CD4-positive, CD25-positive, alpha-beta regulatory T cell (primary cell): ENCODE measurements around the gene HOTAIR. TPM values are rescaled to one million over a fixed set of nuclear protein-coding genes. Genes with fewer than 3 reads are reported as not detected.
A peak's percentile ranks its signal among the peaks of the same experiment; 100 is the strongest.

ENCODE experiments used
- ATAC-seq, 2 donors: fragments of 150-1000 bp; cut with Tn5 transposase; one replicate each; pipeline ENCODE4 v1.10.0; 2021; ENCODE audit warnings: low read depth in 2 of 2, moderate number of reproducible peaks in 2 of 2, moderate library complexity in 1 of 2
- DNase-seq, 3 donors: peaks; one replicate each; pipeline versions ENCODE4 v3.0.0 to v3.0.0-alpha.2; 2012 to 2022; ENCODE audit warnings: mixed read lengths in 1 of 3
- H3K27ac ChIP-seq: one replicate; pipeline ENCODE4 v1.7.0; 2013; ENCODE audit warnings: mild to moderate bottlenecking, low read length; ENCODE audit not compliant: insufficient read depth, poor library complexity, severe bottlenecking
- H3K27me3 ChIP-seq: one replicate; pipeline ENCODE4 v1.7.0; 2013; ENCODE audit warnings: low read length; ENCODE audit not compliant: control insufficient read depth, insufficient read depth
- H3K36me3 ChIP-seq: one replicate; pipeline ENCODE4 v1.7.0; 2013; ENCODE audit warnings: mild to moderate bottlenecking, low read length, moderate library complexity; ENCODE audit not compliant: control insufficient read depth, insufficient read depth
- H3K4me1 ChIP-seq: 2 replicates; pipeline ENCODE4 v1.7.0; 2013; ENCODE audit warnings: mild to moderate bottlenecking, low read length; ENCODE audit not compliant: insufficient read depth, control insufficient read depth, poor library complexity, severe bottlenecking
- H3K4me3 ChIP-seq: one replicate; pipeline ENCODE4 v1.7.0; 2013; ENCODE audit warnings: low read depth, mild to moderate bottlenecking, low read length, moderate library complexity
- H3K9me3 ChIP-seq, 2 experiments: 1 replicate in 1 of 2; 2 replicates in 1 of 2; pipeline ENCODE4 v1.7.0; 2013; ENCODE audit warnings: low read length in 2 of 2, mild to moderate bottlenecking in 1 of 2, moderate library complexity in 1 of 2; ENCODE audit not compliant: control insufficient read depth in 2 of 2
- H3K27ac Mint-ChIP-seq, 3 donors: one replicate each; pipeline ENCODE4 v1.8.0; 2020 to 2022; ENCODE audit warnings: mild to moderate bottlenecking in 3 of 3, mixed read lengths in 3 of 3, moderate library complexity in 2 of 3
- H3K27me3 Mint-ChIP-seq: one replicate; pipeline ENCODE4 v1.8.0; 2022; ENCODE audit warnings: mild to moderate bottlenecking, mixed read lengths
- H3K36me3 Mint-ChIP-seq: one replicate; pipeline ENCODE4 v1.8.0; 2020; ENCODE audit warnings: mixed read lengths
- H3K4me1 Mint-ChIP-seq, 4 donors: one replicate each; pipeline ENCODE4 v1.8.0; 2020 to 2022; ENCODE audit warnings: mixed read lengths in 4 of 4, mild to moderate bottlenecking in 1 of 4
- H3K4me3 Mint-ChIP-seq, 4 donors: one replicate each; pipeline ENCODE4 v1.8.0; 2020 to 2022; ENCODE audit warnings: mild to moderate bottlenecking in 4 of 4, mixed read lengths in 4 of 4, moderate library complexity in 3 of 4
- H3K9me3 Mint-ChIP-seq, 7 donors: one replicate each; pipeline ENCODE4 v1.8.0; 2020 to 2022; ENCODE audit warnings: mixed read lengths in 7 of 7, mild to moderate bottlenecking in 3 of 7, moderate library complexity in 2 of 7
- polyA plus RNA-seq, 4 donors: library from polyadenylated mRNA; unstranded; fragments of 300-500 nt; fragmentation: Illumina TruSeq; gene quantifications; one replicate each; pipeline ENCODE4 v1.2.3, GENCODE V29; 2021
- total RNA-seq: library from RNA; stranded (reverse); gene quantifications from one replicate; pipeline ENCODE4 v1.2.3, GENCODE V29; 2022

The HOTAIR gene
- total and polyA plus RNA-seq, 5 donors from 2014 or later = not detected

GRCh38 chr12:53985692-53985993, 10.9 kb upstream of the HOTAIR start:
- H3K27ac ChIP-seq = no peak overlapping the region
- no peak for DNase-seq
- no peaks in the 10 kb centered on the region for H3K36me3 ChIP-seq
- H3K27me3 ChIP-seq = peaks cover 57% of the 10 kb centered on the region
- no peak for ATAC-seq
- no peak overlapping the region for H3K4me3 ChIP-seq
- peaks cover 0 to 5% of the 10 kb centered on the region in 2 experiments for H3K9me3 ChIP-seq
- H3K27me3 Mint-ChIP-seq = peaks cover 96% of the 10 kb centered on the region
- H3K27ac Mint-ChIP-seq = no peak overlapping the region
- H3K4me1 Mint-ChIP-seq = peaks cover 20 to 66% (median 34%) of the 10 kb centered on the region in 4 donors
- no peaks in the 10 kb centered on the region for H3K36me3 Mint-ChIP-seq
- peaks cover 30% of the 10 kb centered on the region for H3K4me1 ChIP-seq
- H3K9me3 Mint-ChIP-seq = peaks cover 0 to 8% (median 0%) of the 10 kb centered on the region in 7 donors
- H3K4me3 Mint-ChIP-seq = peak overlapping the region; percentile 56 to 86 (median 69)

GRCh38 chr12:53984901-53985691, 10.3 kb upstream of the HOTAIR start, which contains the start of gene HOXC10:
HOXC10 (plus strand) TSS chr12:53985146; CDS start chr12:53985260, 114 bp downstream.
- ATAC-seq (peak; percentile 29 to 41), DNase-seq (peak; percentile 49 to 84 (median 52))
- no peaks in the 10 kb centered on the region for H3K36me3 Mint-ChIP-seq
- Histone ChIP-seq H3K4me3 (no peak within 1 kb of the TSS), H3K4me1 (peaks cover 30% of the 10 kb centered on the region), H3K36me3 (no peaks in the 10 kb centered on the region), H3K9me3 (peaks cover 0 to 5% of the 10 kb centered on the region in 2 experiments), H3K27ac (no peak within 1 kb of the TSS), H3K27me3 (peaks cover 58% of the 10 kb centered on the region)
- peaks cover 0 to 9% (median 0%) of the 10 kb centered on the region in 7 donors for H3K9me3 Mint-ChIP-seq
- peak within 1 kb of the TSS; percentile 56 to 86 (median 76) for H3K4me3 Mint-ChIP-seq
- H3K4me1 Mint-ChIP-seq = peaks cover 16 to 62% (median 32%) of the 10 kb centered on the region in 4 donors
- peak within 1 kb of the TSS in 1 of 3 donors; percentile 63 for H3K27ac Mint-ChIP-seq
- H3K27me3 Mint-ChIP-seq = peaks cover 96% of the 10 kb centered on the region

- Histone ChIP-seq H3K9me3 (peaks cover 0 to 5% of the 10 kb centered on the region in 2 experiments), H3K36me3 (no peaks in the 10 kb centered on the region), H3K27me3 (peaks cover 57% of the 10 kb centered on the region), H3K27ac (no peak overlapping the region), H3K4me3 (no peak overlapping the region), H3K4me1 (peaks cover 25% of the 10 kb centered on the region)
- Mint-ChIP-seq H3K4me1 (peaks cover 8 to 52% (median 24%) of the 10 kb centered on the region in 4 donors), H3K4me3 (peak overlapping the region in 2 of 4 donors; percentile 29 to 75), H3K9me3 (peaks cover 0 to 17% (median 0%) of the 10 kb centered on the region in 7 donors), H3K27ac (peak overlapping the region in 1 of 3 donors; percentile 63), H3K27me3 (peaks cover 96% of the 10 kb centered on the region), H3K36me3 (no peaks in the 10 kb centered on the region)
- ATAC-seq (no peak), DNase-seq (no peak)
Observed at GRCh38 chr12:53983950-53984572, 9.3 kb upstream of the HOTAIR start.

- Histone ChIP-seq H3K9me3 (peaks cover 0 to 5% of the 10 kb centered on the region in 2 experiments), H3K4me3 (no peak overlapping the region), H3K27me3 (peaks cover 58% of the 10 kb centered on the region), H3K4me1 (peaks cover 20% of the 10 kb centered on the region), H3K27ac (no peak overlapping the region), H3K36me3 (no peaks in the 10 kb centered on the region)
- no peaks in the 10 kb centered on the region for H3K36me3 Mint-ChIP-seq
- peaks cover 96% of the 10 kb centered on the region for H3K27me3 Mint-ChIP-seq
- peaks cover 5 to 49% (median 21%) of the 10 kb centered on the region in 4 donors for H3K4me1 Mint-ChIP-seq
- peak overlapping the region in 3 of 4 donors; percentile 24 to 75 (median 36) for H3K4me3 Mint-ChIP-seq
- H3K27ac Mint-ChIP-seq = peak overlapping the region in 1 of 3 donors; percentile 63
- no peak for DNase-seq
- ATAC-seq = no peak
- peaks cover 0 to 17% (median 0%) of the 10 kb centered on the region in 7 donors for H3K9me3 Mint-ChIP-seq
Observed at GRCh38 chr12:53983568-53983949, 8.8 kb upstream of the HOTAIR start.

GRCh38 chr12:53982648-53983567, 8.2 kb upstream of the HOTAIR start:
- peaks cover 55% of the 10 kb centered on the region for H3K27me3 ChIP-seq
- ATAC-seq (no peak), DNase-seq (no peak)
- peak overlapping the region in 3 of 4 donors; percentile 24 to 86 (median 36) for H3K4me3 Mint-ChIP-seq
- H3K27me3 Mint-ChIP-seq = peaks cover 94% of the 10 kb centered on the region
- no peaks in the 10 kb centered on the region for H3K36me3 ChIP-seq
- peaks cover 5 to 50% (median 17%) of the 10 kb centered on the region in 4 donors for H3K4me1 Mint-ChIP-seq
- peaks cover 0 to 5% of the 10 kb centered on the region in 2 experiments for H3K9me3 ChIP-seq
- H3K27ac ChIP-seq = no peak overlapping the region
- H3K4me1 ChIP-seq = peaks cover 21% of the 10 kb centered on the region
- H3K4me3 ChIP-seq = no peak overlapping the region
- H3K9me3 Mint-ChIP-seq = peaks cover 0 to 17% (median 0%) of the 10 kb centered on the region in 7 donors
- H3K27ac Mint-ChIP-seq = peak overlapping the region in 2 of 3 donors; percentile 38 to 76
- no peaks in the 10 kb centered on the region for H3K36me3 Mint-ChIP-seq

- Histone ChIP-seq H3K27me3 (peaks cover 56% of the 10 kb centered on the region), H3K9me3 (peaks cover 0 to 5% of the 10 kb centered on the region in 2 experiments), H3K4me3 (no peak overlapping the region), H3K4me1 (peaks cover 22% of the 10 kb centered on the region), H3K27ac (no peak overlapping the region), H3K36me3 (no peaks in the 10 kb centered on the region)
- Mint-ChIP-seq H3K4me3 (peak overlapping the region in 1 of 4 donors; percentile 28), H3K27me3 (peaks cover 94% of the 10 kb centered on the region), H3K36me3 (no peaks in the 10 kb centered on the region), H3K9me3 (peaks cover 0 to 17% (median 0%) of the 10 kb centered on the region in 7 donors), H3K27ac (no peak overlapping the region), H3K4me1 (peaks cover 5 to 44% (median 16%) of the 10 kb centered on the region in 4 donors)
- no peak for DNase-seq
- ATAC-seq = no peak
Observed at GRCh38 chr12:53981634-53982565, 7.1 kb upstream of the HOTAIR start.
